ENCODE data around the gene MRPL2. TPM values are rescaled to one million over a fixed set of nuclear protein-coding genes. Genes with fewer than 3 reads are reported as not detected.

Gene MRPL2
- total and polyA plus RNA-seq, 5 donors from 2014 or later = 29.3 to 52.6 (median 48.1) TPM

GRCh38 chr6:43096451-43097097 is 37.3 kb upstream of the MRPL2 start:
- Histone ChIP-seq H3K27ac (ENCODE audit: insufficient read depth, low read length, poor library complexity, severe bottlenecking) (no peak overlapping the region), H3K36me3 (ENCODE audit: control insufficient read depth, insufficient read depth, low read length) (no peaks in the 10 kb centered on the region), H3K4me3 (ENCODE audit: low read depth, low read length) (no peak overlapping the region), H3K4me1 (ENCODE audit: control insufficient read depth, insufficient read depth, low read length, poor library complexity, severe bottlenecking) (peaks cover 7% of the 10 kb centered on the region), H3K27me3 (ENCODE audit: control insufficient read depth, insufficient read depth, low read length) (no peaks in the 10 kb centered on the region), H3K9me3 (ENCODE audit: control insufficient read depth in 2 of 2, low read length in 2 of 2) (no peaks in the 10 kb centered on the region)
- H3K4me1 Mint-ChIP-seq = peaks cover 7 to 21% (median 13%) of the 10 kb centered on the region in 4 donors
- no peak overlapping the region for H3K27ac Mint-ChIP-seq
- peaks cover 10% of the 10 kb centered on the region for H3K27me3 Mint-ChIP-seq
- no peak overlapping the region for H3K4me3 Mint-ChIP-seq
- no peak for ATAC-seq (ENCODE audit: low read depth in 2 of 2)
- no peaks in the 10 kb centered on the region for H3K36me3 Mint-ChIP-seq
- no peaks in the 10 kb centered on the region for H3K9me3 Mint-ChIP-seq
- DNase-seq = no peak

DNA sequence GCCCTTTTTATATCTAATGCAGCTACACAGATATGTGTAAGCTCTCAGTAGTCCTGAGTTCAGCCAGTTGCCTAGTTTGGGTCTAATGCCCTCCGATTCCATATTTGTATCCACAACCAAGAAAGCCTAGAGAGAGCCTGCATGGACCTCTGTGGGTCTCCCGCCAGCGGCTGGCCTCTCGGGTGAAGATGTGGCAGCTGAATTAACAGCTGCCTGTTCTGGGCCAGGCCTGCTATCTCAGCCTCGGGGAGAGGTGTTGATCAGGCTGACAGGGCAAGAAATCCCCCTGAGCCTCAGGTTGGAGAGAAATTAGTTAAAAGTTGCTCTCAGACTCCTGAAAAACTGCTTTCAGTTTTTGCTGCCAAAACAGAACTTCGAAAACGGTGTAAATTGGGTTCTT is 36.7 kb upstream of the MRPL2 start:
- Mint-ChIP-seq H3K27ac (no peak overlapping the region), H3K9me3 (no peaks in the 10 kb centered on the region), H3K4me1 (peaks cover 7 to 21% (median 13%) of the 10 kb centered on the region in 4 donors), H3K36me3 (no peaks in the 10 kb centered on the region), H3K4me3 (no peak overlapping the region), H3K27me3 (peaks cover 10% of the 10 kb centered on the region)
- ATAC-seq (ENCODE audit: low read depth in 2 of 2) (no peak), DNase-seq (no peak)
- Histone ChIP-seq H3K27ac (ENCODE audit: insufficient read depth, low read length, poor library complexity, severe bottlenecking) (no peak overlapping the region), H3K4me3 (ENCODE audit: low read depth, low read length) (no peak overlapping the region), H3K27me3 (ENCODE audit: control insufficient read depth, insufficient read depth, low read length) (no peaks in the 10 kb centered on the region), H3K36me3 (ENCODE audit: control insufficient read depth, insufficient read depth, low read length) (no peaks in the 10 kb centered on the region), H3K4me1 (ENCODE audit: control insufficient read depth, insufficient read depth, low read length, poor library complexity, severe bottlenecking) (peaks cover 7% of the 10 kb centered on the region), H3K9me3 (ENCODE audit: control insufficient read depth in 2 of 2, low read length in 2 of 2) (no peaks in the 10 kb centered on the region)

- Mint-ChIP-seq H3K4me3 (peak overlapping the region; percentile 41 to 68 (median 54)), H3K27me3 (peaks cover 5% of the 10 kb centered on the region)
- peak; percentile 20 to 55 for ATAC-seq (ENCODE audit: low read depth in 2 of 2)
These were observed 34.4 kb upstream of the MRPL2 start for GRCh38 chr6:43093436-43094289.

GRCh38 chr6:43092635-43093034 is 33.4 kb upstream of the MRPL2 start:
- DNase-seq = no peak

More at GRCh38 chr6:43093436-43094289, 34.4 kb upstream of the MRPL2 start:
- Histone ChIP-seq H3K27me3 (ENCODE audit: control insufficient read depth, insufficient read depth, low read length) (no peaks in the 10 kb centered on the region), H3K27ac (ENCODE audit: insufficient read depth, low read length, poor library complexity, severe bottlenecking) (no peak overlapping the region), H3K36me3 (ENCODE audit: control insufficient read depth, insufficient read depth, low read length) (no peaks in the 10 kb centered on the region), H3K9me3 (ENCODE audit: control insufficient read depth in 2 of 2, low read length in 2 of 2) (no peaks in the 10 kb centered on the region), H3K4me1 (ENCODE audit: control insufficient read depth, insufficient read depth, low read length, poor library complexity, severe bottlenecking) (peaks cover 7% of the 10 kb centered on the region), H3K4me3 (ENCODE audit: low read depth, low read length) (peak overlapping the region; percentile 44)
- peak in 1 of 3 donors; percentile 32 for DNase-seq
- Mint-ChIP-seq H3K27ac (peak overlapping the region in 2 of 3 donors; percentile 9 to 59), H3K36me3 (no peaks in the 10 kb centered on the region), H3K4me1 (peaks cover 7 to 21% (median 13%) of the 10 kb centered on the region in 4 donors), H3K9me3 (no peaks in the 10 kb centered on the region)

GRCh38 chr6:43091436-43091991 is 32.3 kb upstream of the MRPL2 start:
- ATAC-seq (ENCODE audit: low read depth in 2 of 2) = no peak

More at GRCh38 chr6:43092635-43093034, 33.4 kb upstream of the MRPL2 start:
- no peaks in the 10 kb centered on the region for H3K36me3 ChIP-seq (ENCODE audit: control insufficient read depth, insufficient read depth, low read length)
- no peaks in the 10 kb centered on the region for H3K27me3 ChIP-seq (ENCODE audit: control insufficient read depth, insufficient read depth, low read length)
- peaks cover 8% of the 10 kb centered on the region for H3K27me3 Mint-ChIP-seq
- no peak overlapping the region for H3K4me3 Mint-ChIP-seq
- no peaks in the 10 kb centered on the region for H3K36me3 Mint-ChIP-seq
- no peak overlapping the region for H3K27ac ChIP-seq (ENCODE audit: insufficient read depth, low read length, poor library complexity, severe bottlenecking)
- H3K9me3 ChIP-seq (ENCODE audit: control insufficient read depth in 2 of 2, low read length in 2 of 2) = no peaks in the 10 kb centered on the region
- H3K4me1 ChIP-seq (ENCODE audit: control insufficient read depth, insufficient read depth, low read length, poor library complexity, severe bottlenecking) = peaks cover 7% of the 10 kb centered on the region
- ATAC-seq (ENCODE audit: low read depth in 2 of 2) = no peak
- H3K4me1 Mint-ChIP-seq = peaks cover 7 to 21% (median 13%) of the 10 kb centered on the region in 4 donors
- H3K4me3 ChIP-seq (ENCODE audit: low read depth, low read length) = peak overlapping the region; percentile 19
- no peaks in the 10 kb centered on the region for H3K9me3 Mint-ChIP-seq
- no peak overlapping the region for H3K27ac Mint-ChIP-seq

GRCh38 chr6:43091020-43091419 is 31.8 kb upstream of the MRPL2 start:
- H3K9me3 Mint-ChIP-seq = no peaks in the 10 kb centered on the region
- H3K27me3 Mint-ChIP-seq = peaks cover 7% of the 10 kb centered on the region
- H3K4me3 Mint-ChIP-seq = no peak overlapping the region
- peaks cover 7 to 24% (median 13%) of the 10 kb centered on the region in 4 donors for H3K4me1 Mint-ChIP-seq
- Histone ChIP-seq H3K27me3 (ENCODE audit: control insufficient read depth, insufficient read depth, low read length) (no peaks in the 10 kb centered on the region), H3K9me3 (ENCODE audit: control insufficient read depth in 2 of 2, low read length in 2 of 2) (no peaks in the 10 kb centered on the region), H3K36me3 (ENCODE audit: control insufficient read depth, insufficient read depth, low read length) (no peaks in the 10 kb centered on the region), H3K4me1 (ENCODE audit: control insufficient read depth, insufficient read depth, low read length, poor library complexity, severe bottlenecking) (peaks cover 7% of the 10 kb centered on the region), H3K27ac (ENCODE audit: insufficient read depth, low read length, poor library complexity, severe bottlenecking) (no peak overlapping the region), H3K4me3 (ENCODE audit: low read depth, low read length) (no peak overlapping the region)
- no peak for ATAC-seq (ENCODE audit: low read depth in 2 of 2)
- no peaks in the 10 kb centered on the region for H3K36me3 Mint-ChIP-seq
- no peak for DNase-seq
- no peak overlapping the region for H3K27ac Mint-ChIP-seq

More at GRCh38 chr6:43091436-43091991, 32.3 kb upstream of the MRPL2 start:
- Histone ChIP-seq H3K9me3 (ENCODE audit: control insufficient read depth in 2 of 2, low read length in 2 of 2) (no peaks in the 10 kb centered on the region), H3K27me3 (ENCODE audit: control insufficient read depth, insufficient read depth, low read length) (no peaks in the 10 kb centered on the region), H3K4me1 (ENCODE audit: control insufficient read depth, insufficient read depth, low read length, poor library complexity, severe bottlenecking) (peaks cover 7% of the 10 kb centered on the region), H3K27ac (ENCODE audit: insufficient read depth, low read length, poor library complexity, severe bottlenecking) (no peak overlapping the region), H3K4me3 (ENCODE audit: low read depth, low read length) (no peak overlapping the region), H3K36me3 (ENCODE audit: control insufficient read depth, insufficient read depth, low read length) (no peaks in the 10 kb centered on the region)
- peaks cover 4% of the 10 kb centered on the region for H3K27me3 Mint-ChIP-seq
- no peak overlapping the region for H3K27ac Mint-ChIP-seq
- H3K9me3 Mint-ChIP-seq = no peaks in the 10 kb centered on the region
- H3K36me3 Mint-ChIP-seq = no peaks in the 10 kb centered on the region
- peaks cover 7 to 21% (median 13%) of the 10 kb centered on the region in 4 donors for H3K4me1 Mint-ChIP-seq
- no peak overlapping the region for H3K4me3 Mint-ChIP-seq
- no peak for DNase-seq

GRCh38 chr6:43090559-43090956 is 31.3 kb upstream of the MRPL2 start:
- DNase-seq (no peak), ATAC-seq (ENCODE audit: low read depth in 2 of 2) (no peak)
- Histone ChIP-seq H3K27me3 (ENCODE audit: control insufficient read depth, insufficient read depth, low read length) (no peaks in the 10 kb centered on the region), H3K4me3 (ENCODE audit: low read depth, low read length) (no peak overlapping the region), H3K9me3 (ENCODE audit: control insufficient read depth in 2 of 2, low read length in 2 of 2) (no peaks in the 10 kb centered on the region), H3K4me1 (ENCODE audit: control insufficient read depth, insufficient read depth, low read length, poor library complexity, severe bottlenecking) (peaks cover 7% of the 10 kb centered on the region), H3K36me3 (ENCODE audit: control insufficient read depth, insufficient read depth, low read length) (no peaks in the 10 kb centered on the region), H3K27ac (ENCODE audit: insufficient read depth, low read length, poor library complexity, severe bottlenecking) (no peak overlapping the region)
- H3K4me3 Mint-ChIP-seq = no peak overlapping the region
- H3K4me1 Mint-ChIP-seq = peaks cover 7 to 23% (median 13%) of the 10 kb centered on the region in 4 donors
- no peaks in the 10 kb centered on the region for H3K36me3 Mint-ChIP-seq
- H3K27ac Mint-ChIP-seq = no peak overlapping the region
- peaks cover 8% of the 10 kb centered on the region for H3K27me3 Mint-ChIP-seq
- H3K9me3 Mint-ChIP-seq = no peaks in the 10 kb centered on the region

All from CD4-positive, CD25-positive, alpha-beta regulatory T cell (primary cell).